Gastroesophageal sphincter (tissue), 4 donors: ENCODE measurements around the gene DDX6. TPM values are rescaled to one million over a fixed set of nuclear protein-coding genes. Genes with fewer than 3 reads are reported as not detected.

Experiments used
- ATAC-seq: fragments of 150-250 bp; one replicate; pipeline ENCODE4 v1.9.1; 2016; ENCODE audit warnings: mild to moderate bottlenecking, moderate library complexity
- H3K27ac ChIP-seq, 4 donors: fragments of 200-600 bp; sonication (generic) in 3 of 4; 1 replicate in 3 of 4; 2 replicates in 1 of 4; pipeline ENCODE4 v1.5.1; 2016 to 2019
- H3K27me3 ChIP-seq: fragments of 200-600 bp; sonication (generic); one replicate; pipeline ENCODE4 v1.5.1; 2019
- H3K36me3 ChIP-seq, 2 donors: fragments of 200-600 bp; sonication (generic); one replicate each; pipeline ENCODE4 v1.5.1; 2019; ENCODE audit warnings: control low read depth in 1 of 2
- H3K4me1 ChIP-seq, 3 donors: fragments of 200-600 bp; sonication (generic); 1 replicate in 2 of 3; 2 replicates in 1 of 3; pipeline ENCODE4 v1.5.1; 2016 to 2019; ENCODE audit warnings: control low read depth in 2 of 3
- H3K4me3 ChIP-seq, 2 donors: fragments of 200-600 bp; sonication (generic); one replicate each; pipeline ENCODE4 v1.5.1; 2019; ENCODE audit warnings: mild to moderate bottlenecking in 1 of 2, moderate library complexity in 1 of 2
- H3K9me3 ChIP-seq, 3 donors: fragments of 200-600 bp; sonication (generic); one replicate each; pipeline ENCODE4 v1.5.1; 2017 to 2019; ENCODE audit warnings: control low read depth in 2 of 3
- CTCF ChIP-seq, 4 experiments: fragments of 200-600 bp in 2 of 4; fragments of 450-650 bp in 2 of 4; sonication (generic) in 1 of 4; IDR thresholded peaks; one replicate each; pipeline ENCODE4 v1.5.1; 2017 to 2019; ENCODE audit warnings: antibody characterized with exemption in 4 of 4, mild to moderate bottlenecking in 2 of 4, moderate library complexity in 2 of 4
- EP300 ChIP-seq: sonication (generic); formaldehyde crosslinking; IDR thresholded peaks from one replicate; pipeline ENCODE4 v1.6.1; 2017; ENCODE audit warnings: antibody characterized with exemption, mild to moderate bottlenecking
- POLR2A ChIP-seq, 2 donors: fragments of 450-650 bp; IDR thresholded peaks; one replicate each; pipeline ENCODE4 v1.6.1; 2017; ENCODE audit warnings: antibody characterized with exemption in 2 of 2, mild to moderate bottlenecking in 2 of 2, moderate library complexity in 1 of 2
- POLR2AphosphoS5 ChIP-seq: sonication (generic); formaldehyde crosslinking; IDR thresholded peaks from one replicate; pipeline ENCODE4 v1.6.1; 2017; ENCODE audit warnings: antibody characterized with exemption
- WGBS, 2 donors: methylation state at CpG; one replicate each; pipeline ENCODE4 v1.1.5; 2018; ENCODE audit warnings: low coverage in 1 of 2; 5-methylcytosine and 5-hydroxymethylcytosine counted together
- total RNA-seq, 4 donors: library from RNA; depleted of rRNA; stranded (reverse); fragments of >200 nt; gene quantifications; one replicate each; pipeline ENCODE4 v1.1.0, GENCODE V29; 2016

DDX6 gene
- total RNA-seq, 4 donors from 2014 or later: 111 to 163 (median 116) TPM

- Histone ChIP-seq H3K4me3 (no peak overlapping the region), H3K27ac (no peak overlapping the region), H3K27me3 (no peaks in the 10 kb centered on the region), H3K4me1 (no peaks in the 10 kb centered on the region), H3K36me3 (no peaks in the 10 kb centered on the region), H3K9me3 (no peaks in the 10 kb centered on the region)
- 93 to 97% methylated on average over 3 of the region's 3 CpGs for WGBS, 2 donors
- no peak for ATAC-seq
- TF ChIP-seq POLR2A (IDR thresholded peaks at IDR 0.05) (no peak), POLR2AphosphoS5 (no peak), EP300 (no peak), CTCF (IDR thresholded peaks at IDR 0.05) (no peak)
Observed at GRCh38 chr11:118804094-118804493, 13.1 kb upstream of the DDX6 start.

GRCh38 chr11:118799372-118799771 lies 8.4 kb upstream of the DDX6 start:
- Histone ChIP-seq H3K27me3 (no peaks in the 10 kb centered on the region), H3K27ac (no peak overlapping the region), H3K4me3 (no peak overlapping the region), H3K9me3 (no peaks in the 10 kb centered on the region), H3K4me1 (no peaks in the 10 kb centered on the region), H3K36me3 (no peaks in the 10 kb centered on the region)
- TF ChIP-seq CTCF (IDR thresholded peaks at IDR 0.05) (no peak), POLR2A (IDR thresholded peaks at IDR 0.05) (no peak)
- no peak for ATAC-seq

- Histone ChIP-seq H3K27ac (no peak overlapping the region), H3K27me3 (no peaks in the 10 kb centered on the region), H3K36me3 (no peaks in the 10 kb centered on the region), H3K4me3 (no peak overlapping the region), H3K9me3 (no peaks in the 10 kb centered on the region), H3K4me1 (peaks cover 0 to 15% (median 0%) of the 10 kb centered on the region in 3 donors)
- no peak for ATAC-seq
- no peak for TF ChIP-seq EP300
- TF ChIP-seq POLR2AphosphoS5: no peak
- no peak for TF ChIP-seq CTCF (IDR thresholded peaks at IDR 0.05)
- TF ChIP-seq POLR2A (IDR thresholded peaks at IDR 0.05): no peak
- WGBS, 2 donors: 50 to 96% methylated on average over 1 to 3 of the region's 11 CpGs
Observed at GRCh38 chr11:118797510-118797909, 6.5 kb upstream of the DDX6 start.

- peak; percentile 77 for ATAC-seq
- 6 to 8% methylated on average over 6 to 8 of the region's 8 CpGs for WGBS, 2 donors
- no peaks in the 10 kb centered on the region for H3K36me3 ChIP-seq
- no peaks in the 10 kb centered on the region for H3K9me3 ChIP-seq
- peak overlapping the region; percentile 94 to 100 (median 98) for H3K27ac ChIP-seq
- H3K27me3 ChIP-seq: no peaks in the 10 kb centered on the region
- peak overlapping the region; percentile 78 to 81 for H3K4me3 ChIP-seq
- TF ChIP-seq POLR2A (IDR thresholded peaks at IDR 0.05) (peak; percentile 35 to 37), CTCF (IDR thresholded peaks at IDR 0.05) (no peak), POLR2AphosphoS5 (peak; percentile 61), EP300 (no peak)
- peaks cover 0 to 41% (median 4%) of the 10 kb centered on the region in 3 donors for H3K4me1 ChIP-seq
Observed at GRCh38 chr11:118792570-118793124, 1.7 kb upstream of the DDX6 start.

GRCh38 chr11:118791961-118792569 lies 1.1 kb upstream of the DDX6 start:
- H3K27me3 ChIP-seq: no peaks in the 10 kb centered on the region
- H3K4me3 ChIP-seq: peak overlapping the region; percentile 78 to 81
- H3K4me1 ChIP-seq: peaks cover 0 to 47% (median 4%) of the 10 kb centered on the region in 3 donors
- no peak for TF ChIP-seq POLR2AphosphoS5
- no peak for TF ChIP-seq POLR2A (IDR thresholded peaks at IDR 0.05)
- TF ChIP-seq EP300: no peak
- TF ChIP-seq CTCF (IDR thresholded peaks at IDR 0.05): no peak
- ATAC-seq: no peak
- H3K9me3 ChIP-seq: no peaks in the 10 kb centered on the region
- H3K36me3 ChIP-seq: no peaks in the 10 kb centered on the region
- 2% methylated on average over 18 to 31 of the region's 39 CpGs for WGBS, 2 donors
- H3K27ac ChIP-seq: peak overlapping the region; percentile 94 to 100 (median 98)
